ENCODE results near the gene CUEDC1. TPM values are rescaled to one million over a fixed set of nuclear protein-coding genes. Genes with fewer than 3 reads are reported as not detected.

The CUEDC1 gene
- total and polyA plus RNA-seq, 2 of the 13 experiments (the other 11 are each of a cell fraction or from before 2014, with no cell fraction given): 7.4 to 12.9 TPM

- TF ChIP-seq MLXIP (CRISPR knock-in tag; IDR thresholded peaks at IDR 0.05; ENCODE audit: borderline replicate concordance): no peak
- no peak for TF ChIP-seq ZNF550 (CRISPR knock-in tag; IDR thresholded peaks at IDR 0.05; ENCODE audit: borderline replicate concordance)
- TF ChIP-seq DPF2 (CRISPR knock-in tag; IDR thresholded peaks at IDR 0.05; ENCODE audit: borderline replicate concordance, low read depth): no peak
These were observed 15.5 kb upstream of the CUEDC1 start (continued) for GRCh38 chr17:57970710-57971109.

GRCh38 chr17:57968456-57968855 lies 13.2 kb upstream of the CUEDC1 start:
- intact Hi-C loops (cut with micrococcal nuclease; ENCODE audit: unreplicated experiment): no loop called here
- ATAC-seq (peak; percentile 24; the same call in 2 of the 3 replicates), FAIRE-seq (no peak), DNase-seq (ENCODE audit: low spot score) (no peak)
- Histone ChIP-seq H3K27me3 (ENCODE audit: control insufficient read depth in 1 of 2, insufficient read depth in 2 of 2, low read length in 2 of 2) (peaks cover 3 to 23% of the 10 kb centered on the region in 2 experiments; a peak in 4 of 5 replicates), H3K4me1 (ENCODE audit: insufficient read depth, low read length) (peaks cover 24% of the 10 kb centered on the region), H3K9me3 (ENCODE audit: low read length) (no peaks in the 10 kb centered on the region), H3K9ac (ENCODE audit: insufficient read depth, low read depth, low read length) (no peak overlapping the region), H3K36me3 (replicated peaks in 1 of 2; ENCODE audit: control insufficient read depth in 1 of 2, insufficient read depth in 2 of 2, low read length in 2 of 2) (peaks cover 0 to 2% of the 10 kb centered on the region in 2 experiments; a peak in 2 of 5 replicates), H3K27ac (ENCODE audit: extremely low read length, insufficient read depth, low read length) (no peak overlapping the region), H2AFZ (ENCODE audit: low read length) (no peak overlapping the region), H3K4me3 (replicated peaks in 1 of 3; ENCODE audit: insufficient read depth in 1 of 3, low read depth in 2 of 3, low read length in 3 of 3) (no peak overlapping the region), H3K79me2 (ENCODE audit: insufficient read depth, low read length) (no peaks in the 10 kb centered on the region), H4K20me1 (ENCODE audit: insufficient read depth, low read length) (no peaks in the 10 kb centered on the region), H3K4me2 (ENCODE audit: low read depth, low read length) (no peak overlapping the region)
- WGBS (ENCODE audit: low lambda C conversion rate): 0% methylated on average over 1 of the region's 1 CpG
- no TSS peak for BruUV-seq (replicated peaks)
- in situ Hi-C loops (cut with HindIII; ENCODE audit: extremely low pct_ligation_motif_present, low pct_unique_long_range_greater_than_20kb): no loop called here
- POLR2A ChIA-PET: no interaction called here
- CTCF ChIA-PET (ENCODE audit: low intra/inter-chr PET ratio, low total read pairs): no interaction called here
- TF ChIP-seq MBD4 (IDR thresholded peaks at IDR 0.05; ENCODE audit: borderline replicate concordance, low read length) (no peak), ZNF256 (CRISPR knock-in tag; conservative IDR thresholded peaks at IDR 0.05) (no peak), TAF15 (IDR thresholded peaks at IDR 0.05; ENCODE audit: low read depth, low read length, poor library complexity, severe bottlenecking) (no peak), ZFAT (CRISPR knock-in tag; conservative IDR thresholded peaks at IDR 0.05) (no peak), MAZ (IDR thresholded peaks at IDR 0.05; ENCODE audit: borderline replicate concordance, low read depth, low read length) (no peak), MAZ (CRISPR knock-in tag; IDR thresholded peaks at IDR 0.05; ENCODE audit: low read depth) (no peak), NR3C1 (CRISPR knock-in tag; IDR thresholded peaks at IDR 0.05) (no peak), ZNF101 (CRISPR knock-in tag; IDR thresholded peaks at IDR 0.05; ENCODE audit: borderline replicate concordance, low read depth) (no peak), NCOR1 (IDR thresholded peaks at IDR 0.05; ENCODE audit: borderline replicate concordance, low read length) (no peak), RERE (CRISPR knock-in tag; IDR thresholded peaks at IDR 0.05; ENCODE audit: low read depth) (no peak), RBM22 (optimal IDR thresholded peaks at IDR 0.05; ENCODE audit: low read length) (no peak), HCFC1 (IDR thresholded peaks at IDR 0.05; ENCODE audit: low read depth, low read length) (no peak), ZNF224 (CRISPR knock-in tag; IDR thresholded peaks at IDR 0.05) (no peak)

All from HepG2 (cell line).